ENCODE data around the gene RP2.

The RP2 gene

GRCh38 chrX:46849933-46850332 is 13.1 kb downstream of the RP2 start:
- no peak for FAIRE-seq

DNA sequence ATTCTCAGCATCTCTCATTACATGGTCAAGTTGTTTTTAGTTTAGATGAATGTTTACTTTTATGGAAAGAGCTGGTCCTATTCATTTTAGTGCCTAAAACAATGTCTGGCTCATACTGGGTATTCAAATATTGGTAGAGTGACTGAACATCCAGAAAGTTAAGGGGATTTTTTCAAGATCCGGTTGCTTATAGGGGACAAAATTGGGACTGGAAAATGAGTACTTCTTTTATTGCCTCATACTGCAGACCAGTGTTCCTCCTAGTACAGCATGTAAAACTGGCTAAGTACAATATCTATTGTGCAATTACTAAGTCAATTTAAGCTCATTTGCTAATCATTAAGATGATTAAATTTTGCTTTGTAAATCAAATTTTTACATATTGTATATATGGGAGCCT is 13.9 kb downstream of the RP2 start:
- FAIRE-seq: no peak

DNA sequence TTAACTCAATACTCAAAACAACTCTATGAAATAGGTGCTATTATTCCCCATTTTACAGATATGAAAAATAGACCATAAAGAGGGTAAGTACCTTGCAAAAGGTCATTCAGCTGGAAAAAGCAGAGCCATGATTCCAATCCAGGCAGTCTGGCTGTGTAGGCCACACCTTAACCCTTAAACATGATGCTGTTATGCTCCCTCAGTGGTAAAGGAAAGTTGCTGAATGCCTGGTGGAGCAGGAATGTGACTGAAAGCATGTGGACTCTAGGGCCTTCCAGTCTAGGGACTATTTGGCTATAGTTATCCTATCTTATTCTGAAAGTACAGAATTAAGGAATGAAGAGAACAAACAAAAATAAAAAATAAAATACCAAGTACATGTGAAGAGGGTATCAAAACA is 19.6 kb downstream of the RP2 start:
- no peak for FAIRE-seq

DNA sequence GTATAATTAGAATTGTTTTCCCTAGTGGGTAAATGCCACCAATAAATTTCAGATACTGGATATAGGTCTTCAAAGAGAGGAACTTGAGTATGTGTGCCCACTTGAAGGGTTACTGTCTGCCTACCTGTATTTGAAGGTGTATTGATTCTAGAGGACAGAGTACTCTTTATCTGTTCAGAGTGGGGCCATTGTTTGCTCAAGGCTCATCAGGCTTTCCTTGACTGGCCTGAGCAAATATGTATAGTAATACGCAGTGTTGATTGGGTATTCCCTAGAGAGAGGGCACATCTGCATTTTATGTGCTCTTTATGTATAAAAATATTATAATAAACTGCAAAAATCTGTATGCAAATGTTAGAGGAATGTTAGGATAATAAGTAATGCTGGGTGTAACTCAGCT is 23.7 kb downstream of the RP2 start:
- FAIRE-seq: no peak

DNA sequence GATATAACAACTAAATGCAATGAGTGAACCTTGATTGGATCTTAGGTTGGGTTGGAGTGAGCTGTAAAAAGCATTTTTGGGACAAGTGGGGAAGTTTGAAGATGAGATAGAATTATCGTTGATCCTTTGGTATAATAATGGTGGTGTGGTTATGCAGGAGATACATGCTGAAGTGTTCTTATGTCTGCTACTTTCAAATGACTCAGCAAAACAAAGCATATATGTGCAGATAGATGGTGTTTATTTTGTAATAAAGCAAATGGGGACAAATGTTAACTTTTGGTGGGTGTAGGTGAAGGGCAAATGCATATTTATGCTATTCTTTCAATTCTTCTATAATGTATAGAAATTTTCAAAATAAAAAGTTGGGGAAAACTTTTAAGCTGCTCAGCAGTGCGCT is 26.2 kb downstream of the RP2 start:
- FAIRE-seq: no peak

DNA sequence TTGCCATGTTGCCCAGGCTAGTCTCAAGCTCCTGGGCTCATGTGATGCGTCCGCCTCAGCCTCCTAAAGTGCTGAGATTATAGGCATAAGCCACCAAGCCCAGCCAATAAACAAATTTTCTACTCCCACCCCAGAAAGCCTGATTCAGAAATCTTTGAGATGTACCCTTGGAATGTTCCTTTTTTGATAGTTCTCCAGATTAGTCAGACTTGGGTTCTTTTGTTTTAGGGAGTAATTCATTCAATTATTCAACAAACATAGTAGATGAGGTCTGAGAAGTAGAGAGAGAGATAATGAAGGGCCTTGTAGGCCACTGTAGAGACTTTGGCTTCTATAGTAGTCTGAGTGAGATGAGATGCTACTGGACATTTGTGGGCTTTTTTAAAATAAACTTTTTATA is 27.8 kb downstream of the RP2 start:
- FAIRE-seq: no peak

DNA sequence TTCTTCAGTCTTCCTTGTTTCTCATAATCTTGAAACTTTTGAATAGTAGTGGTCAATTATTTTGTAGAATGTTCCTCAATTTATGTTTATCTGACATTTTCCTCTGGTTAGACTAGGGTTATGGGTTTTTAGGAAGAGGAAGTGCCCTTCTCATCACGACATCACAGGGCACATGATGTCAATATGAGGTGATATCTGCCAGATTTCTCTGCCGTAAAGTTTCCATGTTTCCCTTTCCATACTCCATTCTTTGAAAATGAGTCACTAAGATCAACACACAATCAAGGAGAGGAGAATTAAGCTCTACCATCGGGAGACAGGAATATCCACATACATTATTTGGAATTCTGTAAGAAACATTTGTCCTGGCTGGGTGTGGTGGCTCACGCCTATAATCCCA is 28.4 kb downstream of the RP2 start:
- FAIRE-seq: no peak

GRCh38 chrX:46866726-46867125 is 29.9 kb downstream of the RP2 start:
- no peak for FAIRE-seq

GRCh38 chrX:46873746-46874145 is 36.9 kb downstream of the RP2 start:
- FAIRE-seq: no peak

GRCh38 chrX:46876901-46877300 is 40.1 kb downstream of the RP2 start:
- FAIRE-seq: no peak

DNA sequence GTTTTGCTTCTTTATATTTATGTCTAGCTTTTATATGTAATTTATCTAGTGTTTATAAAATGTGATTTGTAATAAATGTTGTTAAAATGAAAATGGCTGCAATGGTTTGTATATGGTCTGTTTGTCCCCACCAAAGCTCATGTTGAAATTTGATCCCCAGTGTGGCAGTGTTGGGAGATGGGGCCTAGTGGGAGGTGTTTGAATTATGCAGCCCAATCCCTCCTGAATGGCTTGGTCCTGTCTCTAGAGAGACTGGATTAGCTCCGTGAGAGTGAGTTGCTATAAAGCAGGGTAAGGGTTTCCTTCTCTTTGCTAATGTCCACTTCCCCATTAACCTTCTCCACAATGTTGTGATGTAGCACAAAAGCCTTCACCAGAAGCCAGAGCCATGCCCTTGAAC is 45.4 kb downstream of the RP2 start:
- FAIRE-seq: no peak

- no peak for FAIRE-seq
Observed at GRCh38 chrX:46884799-46885198, 48.0 kb downstream of the RP2 start.

DNA sequence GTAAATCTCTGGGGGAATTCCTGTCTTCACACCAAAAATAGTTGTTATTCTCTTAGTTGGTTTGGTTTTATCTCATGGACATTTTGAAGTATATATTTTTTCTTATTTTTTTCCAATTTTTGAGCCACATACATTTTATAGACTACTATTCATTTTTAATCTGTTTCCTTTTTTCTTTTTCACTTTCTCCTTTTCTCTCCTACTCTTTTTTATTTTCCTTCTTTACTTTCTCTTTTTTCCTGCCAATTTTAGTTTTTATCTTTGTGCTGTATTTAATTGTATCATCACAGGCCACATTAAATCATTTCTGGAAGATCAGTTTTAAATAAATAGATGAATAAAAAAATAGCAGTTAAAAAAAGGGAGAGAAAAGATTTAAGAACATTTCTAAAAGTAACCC is 61.4 kb downstream of the RP2 start:
- no peak for FAIRE-seq

GRCh38 chrX:46903458-46904242 is 66.8 kb downstream of the RP2 start:
- FAIRE-seq: no peak

DNA sequence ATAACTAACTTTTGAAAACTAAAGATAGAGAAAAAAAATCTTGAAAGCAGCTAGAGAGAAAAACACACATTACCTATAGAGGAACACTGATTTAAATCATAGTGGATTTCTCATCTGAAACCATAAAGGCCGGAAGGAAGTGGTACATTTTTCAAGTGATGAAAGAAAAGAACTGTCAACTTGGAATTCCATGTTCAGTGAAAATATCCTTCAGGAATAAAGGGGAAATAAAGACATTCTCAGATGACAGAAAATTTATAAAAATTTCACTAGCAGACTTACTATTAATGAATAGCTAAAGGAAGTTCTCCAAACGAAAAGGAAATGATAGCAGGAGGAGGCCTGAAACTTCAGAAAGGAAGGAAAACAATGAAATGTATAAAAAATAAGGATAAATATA is 67.8 kb downstream of the RP2 start:
- no peak for FAIRE-seq

DNA sequence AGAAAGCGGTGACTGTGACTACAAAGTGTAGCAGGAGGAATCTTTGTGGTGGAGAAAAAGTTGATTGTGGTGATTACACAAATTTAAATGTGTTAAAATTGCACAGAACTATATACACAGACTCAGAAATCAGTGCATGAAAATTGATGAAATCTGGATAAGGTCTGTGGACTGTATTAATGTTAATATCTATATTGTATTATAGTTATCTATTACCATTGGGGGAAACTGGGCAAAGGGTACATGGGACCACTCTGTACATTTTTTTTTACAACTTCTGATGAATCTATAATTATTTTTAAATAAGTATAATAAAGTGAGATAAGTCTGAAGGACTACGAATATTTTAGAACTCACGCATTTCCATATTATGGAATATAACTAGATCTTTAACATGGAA is 73.6 kb downstream of the RP2 start:
- FAIRE-seq: no peak

DNA sequence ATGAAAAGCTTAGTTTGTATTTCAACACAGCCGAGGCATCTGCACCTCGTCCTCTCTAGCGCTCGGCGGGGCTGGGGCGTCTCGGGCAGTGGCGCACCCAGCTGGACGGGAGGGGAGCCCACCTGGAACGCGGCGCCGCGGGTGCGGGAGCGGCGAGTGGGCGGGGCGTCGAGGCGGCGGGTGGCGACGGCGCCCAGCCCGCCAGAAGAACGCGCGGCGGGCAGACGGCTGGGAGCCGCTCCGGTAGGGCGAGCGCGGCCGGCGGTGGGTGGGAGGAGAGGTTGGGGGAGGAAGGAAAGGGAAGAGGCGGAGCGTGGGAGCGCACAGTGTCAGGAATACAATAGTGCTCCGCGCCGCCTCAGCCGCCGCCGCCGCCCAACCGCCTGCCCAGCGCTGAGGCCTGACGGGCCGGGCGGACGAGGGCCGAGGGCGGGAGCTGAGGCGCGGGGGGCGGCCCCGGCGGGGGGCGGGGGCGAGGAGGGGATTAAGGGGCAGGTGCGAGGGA is 75.3 kb downstream of the RP2 start, which contains the start of gene JADE3:
JADE3 (plus strand) TSS at position 324 of the 505 bp plus-strand sequence. CDS start 72,474 bp downstream, outside the sequence.
- FAIRE-seq: no peak

DNA sequence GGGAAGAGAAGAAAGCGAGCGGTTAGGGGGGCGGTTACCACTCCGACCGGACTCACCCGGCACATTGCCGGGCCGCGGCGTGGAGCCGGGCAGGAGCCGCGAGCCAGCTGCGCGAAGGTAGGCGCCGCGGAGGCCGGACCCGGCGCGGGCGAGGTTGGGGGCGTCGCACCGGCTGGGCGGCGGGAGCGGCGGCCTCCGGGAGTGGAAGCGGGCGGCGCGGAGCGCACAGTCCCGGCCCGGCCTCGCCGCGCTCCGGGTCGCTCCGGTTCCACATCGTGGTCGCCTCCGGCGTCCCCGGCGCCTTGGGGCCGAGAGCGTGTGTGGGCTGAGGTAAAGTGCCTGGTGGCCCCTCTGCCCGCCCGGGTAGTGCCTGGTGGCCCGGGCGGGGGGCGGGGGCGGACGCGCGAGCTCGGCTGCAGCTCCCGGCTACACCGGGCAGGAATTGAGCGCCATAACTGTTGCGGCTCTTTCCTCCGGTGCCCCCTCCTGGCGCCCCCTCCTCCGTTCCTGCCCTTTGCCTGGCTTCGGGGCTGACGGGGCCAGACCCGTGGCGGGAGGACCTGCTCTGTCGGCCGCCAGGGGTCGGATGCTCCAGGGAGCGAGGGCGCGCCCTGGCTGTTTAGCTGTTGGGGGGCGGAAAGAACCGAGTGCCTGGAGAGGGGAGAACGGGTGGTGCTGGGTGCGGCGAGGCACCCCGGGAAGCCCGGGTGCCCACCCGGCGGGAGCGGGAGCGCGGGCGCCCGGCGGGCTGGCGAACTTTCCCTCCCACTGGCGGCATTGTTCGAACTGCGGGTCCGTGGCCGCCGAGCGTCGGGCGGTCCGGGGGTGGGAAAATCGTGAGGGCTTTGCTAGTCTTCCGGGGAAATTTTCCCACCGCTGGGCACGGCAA is 76.0 kb downstream of the RP2 start:
- no peak for FAIRE-seq

DNA sequence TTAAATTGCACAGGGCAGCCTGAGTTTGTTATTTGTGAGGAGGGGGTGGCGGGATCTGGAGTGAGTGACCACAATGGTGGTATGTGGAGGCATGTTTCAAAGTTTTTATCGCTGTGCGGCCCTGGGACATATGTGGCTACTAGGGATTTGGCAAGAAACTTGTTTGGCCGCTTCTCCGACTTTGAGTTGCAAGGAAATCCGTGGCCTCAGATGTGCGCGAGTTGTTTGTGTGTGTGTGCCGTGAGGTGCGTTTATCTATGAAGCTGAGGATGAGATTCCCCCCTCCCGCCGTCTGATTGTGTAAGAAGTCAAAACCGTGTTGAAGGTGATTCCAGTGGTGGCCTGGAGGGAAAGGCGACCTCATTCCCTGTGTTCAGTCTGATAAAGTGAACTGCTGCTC is 76.8 kb downstream of the RP2 start:
- FAIRE-seq: no peak

- no peak for FAIRE-seq
Observed at GRCh38 chrX:46916273-46916672, 79.4 kb downstream of the RP2 start.

- FAIRE-seq: no peak
Observed at GRCh38 chrX:46917622-46918021, 80.8 kb downstream of the RP2 start.

DNA sequence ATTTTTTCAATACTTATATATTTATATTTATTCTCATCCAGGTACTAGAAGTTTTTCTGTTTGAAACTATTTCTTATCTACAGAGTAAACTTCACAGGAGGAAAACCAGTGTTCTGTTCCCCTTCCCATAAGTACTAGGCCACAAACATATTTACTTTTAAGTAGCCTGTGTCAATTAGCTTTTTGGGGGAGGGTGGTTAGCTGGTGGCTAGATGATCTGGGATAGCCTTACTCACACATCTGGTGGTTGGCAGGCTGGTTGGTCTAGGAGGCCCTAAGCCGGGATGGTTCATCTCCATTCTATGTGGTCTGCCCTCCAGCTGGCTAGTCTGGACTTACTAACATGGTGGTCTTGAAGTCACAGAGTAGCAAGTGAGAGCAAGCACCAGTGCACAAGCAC is 81.6 kb downstream of the RP2 start:
- no peak for FAIRE-seq

- no peak for FAIRE-seq
Observed at GRCh38 chrX:46920235-46920634, 83.4 kb downstream of the RP2 start.

DNA sequence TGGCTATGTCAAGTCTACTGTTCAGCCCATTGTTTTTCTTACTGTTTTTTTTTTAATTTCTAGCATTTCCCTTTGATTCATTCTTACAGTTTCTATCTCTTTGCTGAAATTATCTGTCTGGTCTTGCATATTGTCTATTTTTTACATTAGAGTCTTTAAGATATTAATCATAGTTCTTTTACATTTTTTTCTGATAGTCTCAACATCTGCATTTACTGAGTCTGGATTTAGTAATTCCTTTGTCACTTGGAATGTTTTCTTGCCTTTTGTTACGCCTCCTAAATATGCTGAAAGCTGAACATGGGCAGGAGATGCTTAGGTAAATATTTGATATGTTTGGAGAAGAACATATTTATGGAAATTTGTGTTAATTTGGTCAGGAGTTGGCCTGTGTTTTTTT is 85.8 kb downstream of the RP2 start:
- FAIRE-seq: no peak

All from TTC549 (cell line).